ENCODE measurements around the gene ABT1. TPM values are rescaled to one million over a fixed set of nuclear protein-coding genes. Genes with fewer than 3 reads are reported as not detected.
A peak's percentile ranks its signal among the peaks of the same experiment; 100 is the strongest.

ABT1 gene
- total and polyA plus RNA-seq, 2 of the 8 experiments (the other 6 are each of a cell fraction or from before 2014, with no cell fraction given): 20.5 to 30.7 TPM

- DNase-seq (ENCODE audit: low read depth in 1 of 2, low spot score in 2 of 2): peak in 1 of 2 experiments; percentile 92
- WGBS, 2 experiments (ENCODE audit: extremely low coverage in 1 of 2, insufficient coverage in 1 of 2, insufficient read length in 1 of 2, insufficient replicate concordance in 2 of 2, low coverage in 1 of 2, low lambda C conversion rate in 2 of 2, missing lambda C conversion rate in 1 of 2): 1% methylated on average over 19 of the region's 19 CpGs; no CpG with 5 or more reads in 1 of the 2 experiments
- POLR2A ChIA-PET (ENCODE audit: partially characterized antibody): interaction anchor here (1.4 to 5.0 kb wide), 2 partner anchors 10 to 17 kb away, joined by 3 to 25 read pairs; partner anchors contain the start of gene HMGN4
- TF ChIP-seq, protein P1, sequence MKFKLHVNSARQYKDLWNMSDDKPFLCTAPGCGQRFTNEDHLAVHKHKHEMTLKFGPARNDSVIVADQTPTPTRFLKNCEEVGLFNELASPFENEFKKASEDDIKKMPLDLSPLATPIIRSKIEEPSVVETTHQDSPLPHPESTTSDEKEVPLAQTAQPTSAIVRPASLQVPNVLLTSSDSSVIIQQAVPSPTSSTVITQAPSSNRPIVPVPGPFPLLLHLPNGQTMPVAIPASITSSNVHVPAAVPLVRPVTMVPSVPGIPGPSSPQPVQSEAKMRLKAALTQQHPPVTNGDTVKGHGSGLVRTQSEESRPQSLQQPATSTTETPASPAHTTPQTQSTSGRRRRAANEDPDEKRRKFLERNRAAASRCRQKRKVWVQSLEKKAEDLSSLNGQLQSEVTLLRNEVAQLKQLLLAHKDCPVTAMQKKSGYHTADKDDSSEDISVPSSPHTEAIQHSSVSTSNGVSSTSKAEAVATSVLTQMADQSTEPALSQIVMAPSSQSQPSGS (IDR thresholded peaks at IDR 0.05; ENCODE audit: low read length): peak; percentile 21; the same call in 1 of the 2 replicates
- peak; percentile 28 to 69; a peak in 2 of 4 replicates for TF ChIP-seq SIN3A (conservative IDR thresholded peaks at IDR 0.05 in 1 of 2, IDR thresholded peaks at IDR 0.05 in 1 of 2; ENCODE audit: low read depth in 1 of 2, low read length in 2 of 2)
- no peak for TF ChIP-seq BCL11A (IDR thresholded peaks at IDR 0.05; ENCODE audit: low read depth in 2 of 2, low read length in 2 of 2)
- peak; percentile 75 for TF ChIP-seq TEAD4 (IDR thresholded peaks at IDR 0.05; ENCODE audit: low read depth, low read length)
- TF ChIP-seq CHD2 (IDR thresholded peaks at IDR 0.05; ENCODE audit: low read length): no peak
- 0 out of 2 replicates have a peak, but pooled peaks have one; percentile 3 for TF ChIP-seq KDM1A (IDR thresholded peaks at IDR 0.05; ENCODE audit: borderline replicate concordance, low read length)
- 0 out of 2 replicates have a peak, but pooled peaks have one; percentile 77 for TF ChIP-seq RBBP5 (IDR thresholded peaks at IDR 0.05; ENCODE audit: borderline replicate concordance, low read depth, low read length)
- TF ChIP-seq CTBP2 (IDR thresholded peaks at IDR 0.05; ENCODE audit: borderline replicate concordance, insufficient read depth, insufficient read length, low read length): no peak
- TF ChIP-seq ASH2L (IDR thresholded peaks at IDR 0.05; ENCODE audit: low read length): peak; percentile 96
Observed at GRCh38 chr6:26553635-26554446, 42.9 kb upstream of the ABT1 start.

More at GRCh38 chr6:26553635-26554446, 42.9 kb upstream of the ABT1 start:
- Histone ChIP-seq H3K27ac (ENCODE audit: low read depth, low read length) (no peak overlapping the region), H3K9me3 (ENCODE audit: insufficient read depth in 2 of 2, low read depth in 1 of 2, low read length in 1 of 2) (no peaks in the 10 kb centered on the region), H3K14ac (ENCODE audit: insufficient read length) (no peak overlapping the region), H3K4me1 (replicated peaks in 1 of 4; ENCODE audit: control insufficient read depth in 3 of 4, insufficient read depth in 4 of 4, low read length in 3 of 4) (no peaks in the 10 kb centered on the region; a peak in 2 of 7 replicates), H3K4me3 (ENCODE audit: extremely low read depth in 1 of 4, insufficient read depth in 2 of 4, low read depth in 3 of 4, low read length in 4 of 4) (peak overlapping the region; percentile 77 to 96 (median 80)), H2BK5ac (ENCODE audit: low read depth, low read length) (no peak overlapping the region), H2BK20ac (ENCODE audit: low read length) (no peak overlapping the region), H3K4me2 (ENCODE audit: insufficient read depth in 1 of 2, low read depth in 2 of 2, low read length in 2 of 2) (peak overlapping the region; percentile 80 to 86), H3K27me3 (replicated peaks in 1 of 4; ENCODE audit: control insufficient read depth in 3 of 4, extremely low read depth in 1 of 4, insufficient read depth in 3 of 4, low read length in 3 of 4) (no peaks in the 10 kb centered on the region), H3K79me1 (ENCODE audit: low read depth, low read length) (no peaks in the 10 kb centered on the region), H3K79me2 (ENCODE audit: control insufficient read depth in 1 of 2, insufficient read depth in 2 of 2, low read length in 2 of 2) (no peaks in the 10 kb centered on the region), H2AFZ (ENCODE audit: low read length) (peak overlapping the region; percentile 86; the same call in 1 of the 2 replicates), H3K23me2 (ENCODE audit: low read depth, low read length) (peaks cover 17% of the 10 kb centered on the region), H3K4ac (replicated peaks; ENCODE audit: insufficient read length, low read depth, low read length) (no peak overlapping the region), H4K20me1 (replicated peaks in 1 of 2; ENCODE audit: control insufficient read depth in 1 of 2, insufficient read depth in 2 of 2, low read length in 2 of 2) (no peaks in the 10 kb centered on the region), H4K91ac (replicated peaks; ENCODE audit: insufficient read length, low read length) (no peak overlapping the region), H2AK5ac (ENCODE audit: low read depth, low read length) (no peak overlapping the region), H2BK120ac (replicated peaks; ENCODE audit: low read depth, low read length) (no peak overlapping the region), H4K8ac (ENCODE audit: extremely low read depth, insufficient read depth, low read length) (no peak overlapping the region), H3K36me3 (ENCODE audit: control insufficient read depth in 2 of 4, insufficient read depth in 4 of 4, low read length in 3 of 4) (no peaks in the 10 kb centered on the region), H2BK12ac (ENCODE audit: low read depth, low read length) (no peak overlapping the region), H3K56ac (replicated peaks; ENCODE audit: insufficient read length, low read depth, low read length) (no peak overlapping the region), H3K18ac (ENCODE audit: extremely low read depth, low read length) (no peak overlapping the region), H3K23ac (ENCODE audit: insufficient read length) (no peak overlapping the region), H4K5ac (ENCODE audit: insufficient read length, low read depth, low read length) (no peak overlapping the region), H3K9ac (replicated peaks in 1 of 4; ENCODE audit: extremely low read depth in 1 of 4, low read depth in 3 of 4, low read length in 3 of 4) (peak overlapping the region in 3 of 4 experiments; percentile 14 to 64 (median 41); a peak in 5 of 7 replicates), H2BK15ac (ENCODE audit: low read length) (no peak overlapping the region)
- CTCF ChIA-PET (ENCODE audit: partially characterized antibody): interaction anchor here (0.8 to 1.4 kb wide), 4 partner anchors 14 to 225 kb away, joined by 3 read pairs; no protein-coding TSS in a partner anchor
- peak; percentile 55 for FAIRE-seq
